ENCODE data around the gene SYCP2.

Gene SYCP2

GRCh38 chr20:59836767-59837166, 96.7 kb downstream of the SYCP2 start:
- in situ Hi-C loops (cut with MboI; ENCODE audit: low sequenced_read_pairs) = no loop called here

DNA sequence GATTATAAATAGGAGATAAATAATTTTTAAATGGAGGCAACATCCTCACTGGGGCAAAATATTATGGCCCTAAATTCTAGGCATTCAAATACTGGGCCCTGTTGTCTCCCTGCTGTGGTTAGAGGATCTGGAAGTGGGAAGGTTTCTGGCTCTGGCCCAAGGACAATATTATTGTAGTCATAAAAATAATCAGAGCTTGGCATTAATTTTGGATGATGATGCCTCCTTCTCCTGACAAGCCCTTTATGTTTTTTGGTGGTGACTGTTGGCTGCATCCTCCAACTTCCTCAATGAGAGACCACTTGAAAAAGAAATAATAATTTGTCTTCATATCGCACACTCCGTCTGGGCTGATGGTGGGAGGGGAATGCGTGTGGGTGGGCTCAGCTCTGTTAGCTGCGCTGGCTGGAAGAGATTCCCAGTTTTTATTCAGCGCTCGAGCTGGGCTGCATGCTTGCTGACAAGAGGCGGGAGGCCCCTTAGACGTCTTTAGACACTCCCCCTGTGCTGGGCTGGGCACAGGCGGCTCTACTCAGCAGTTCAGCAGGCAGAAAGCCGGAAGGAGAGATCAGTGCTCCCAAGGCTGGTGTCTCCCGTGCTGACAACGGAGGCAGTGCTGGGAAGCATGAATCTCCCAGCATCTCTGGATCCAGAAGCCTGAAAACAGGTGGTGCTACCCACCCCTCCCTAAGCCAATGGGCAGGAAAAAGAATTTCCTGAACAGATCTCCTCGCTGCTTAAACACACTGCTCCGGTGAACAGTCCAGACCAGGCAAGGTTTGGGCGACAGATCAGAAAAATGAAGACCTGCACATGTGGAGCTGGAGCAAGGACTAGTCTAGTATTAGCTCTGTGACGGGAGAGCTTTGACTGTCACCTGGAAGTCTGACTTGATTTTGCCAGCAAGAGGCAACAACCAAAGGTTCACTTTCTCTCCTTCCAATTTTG, 97.7 kb downstream of the SYCP2 start:
- in situ Hi-C loops (cut with MboI; ENCODE audit: low sequenced_read_pairs) = no loop called here

DNA sequence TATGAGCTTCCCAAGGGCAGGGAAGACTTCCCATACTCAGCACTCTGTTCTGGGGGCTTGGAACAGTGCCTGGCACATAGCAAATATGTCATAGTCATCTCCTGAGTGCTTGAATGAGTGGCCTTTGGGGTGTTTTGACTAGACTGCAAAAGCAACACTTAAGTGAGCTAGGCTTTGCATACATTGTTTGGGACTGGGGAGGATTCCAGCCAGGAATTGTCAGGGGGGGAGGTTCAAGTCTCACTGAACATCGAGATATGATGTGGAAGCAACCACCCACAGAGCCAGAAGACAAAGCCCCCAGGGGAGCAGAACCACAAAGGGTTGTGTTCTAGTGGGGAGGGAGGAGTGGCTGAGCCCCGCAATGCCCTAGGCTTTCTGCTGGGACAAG, 98.4 kb downstream of the SYCP2 start:
- in situ Hi-C loops (cut with MboI; ENCODE audit: low sequenced_read_pairs) = no loop called here

- in situ Hi-C loops (cut with MboI; ENCODE audit: low sequenced_read_pairs) = no loop called here
These were observed 100.8 kb downstream of the SYCP2 start for GRCh38 chr20:59832406-59833363.

GRCh38 chr20:59831916-59832270, 101.5 kb downstream of the SYCP2 start:
- in situ Hi-C loops (cut with MboI; ENCODE audit: low sequenced_read_pairs) = no loop called here

- in situ Hi-C loops (cut with MboI; ENCODE audit: low sequenced_read_pairs) = no loop called here
These were observed 102.2 kb downstream of the SYCP2 start for GRCh38 chr20:59831024-59831915.

- in situ Hi-C loops (cut with MboI; ENCODE audit: low sequenced_read_pairs) = no loop called here
These were observed 102.8 kb downstream of the SYCP2 start for GRCh38 chr20:59830665-59831023.

DNA sequence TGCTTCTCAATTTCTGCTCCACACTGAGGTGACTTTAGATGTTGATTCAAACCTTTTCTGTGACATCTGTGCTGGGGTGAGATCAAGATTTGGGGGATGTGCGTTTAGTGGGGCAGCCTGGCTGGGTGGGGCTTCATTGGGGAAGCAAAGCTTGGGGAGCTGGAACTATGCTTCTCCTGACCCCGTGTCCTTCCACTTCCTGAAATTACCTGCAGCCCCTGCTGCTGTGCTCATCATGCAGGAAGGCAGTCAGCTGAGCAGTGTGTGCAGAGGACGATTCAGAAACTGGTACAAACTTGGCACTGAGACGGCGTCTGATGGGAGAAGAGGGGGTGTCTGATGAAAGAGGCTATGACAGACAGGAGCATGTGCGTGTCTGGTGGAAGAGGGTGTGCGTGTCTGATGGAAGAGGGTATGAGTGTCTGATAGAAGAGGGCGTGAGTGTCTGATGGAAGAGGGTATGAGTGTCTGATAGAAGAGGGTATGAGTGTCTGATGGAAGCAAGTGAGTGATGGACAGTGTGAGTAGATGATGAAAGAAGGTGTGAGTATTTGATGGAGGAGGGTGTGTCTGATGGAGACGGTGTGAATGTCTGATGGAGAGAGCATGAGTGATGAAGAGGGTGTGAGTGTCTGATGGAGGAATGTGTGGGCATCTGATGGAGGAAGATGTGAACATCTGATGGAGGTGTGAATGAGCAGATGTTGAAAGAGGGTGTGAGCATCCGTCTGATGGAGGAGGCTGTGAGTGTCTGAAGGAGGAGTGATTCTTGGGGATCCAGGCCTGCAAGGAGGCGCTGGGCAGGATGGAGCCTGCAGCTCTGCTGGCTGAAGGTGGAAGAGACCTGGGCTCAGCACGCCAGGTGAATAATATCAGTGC, 103.4 kb downstream of the SYCP2 start:
- in situ Hi-C loops (cut with MboI; ENCODE audit: low sequenced_read_pairs) = no loop called here

DNA sequence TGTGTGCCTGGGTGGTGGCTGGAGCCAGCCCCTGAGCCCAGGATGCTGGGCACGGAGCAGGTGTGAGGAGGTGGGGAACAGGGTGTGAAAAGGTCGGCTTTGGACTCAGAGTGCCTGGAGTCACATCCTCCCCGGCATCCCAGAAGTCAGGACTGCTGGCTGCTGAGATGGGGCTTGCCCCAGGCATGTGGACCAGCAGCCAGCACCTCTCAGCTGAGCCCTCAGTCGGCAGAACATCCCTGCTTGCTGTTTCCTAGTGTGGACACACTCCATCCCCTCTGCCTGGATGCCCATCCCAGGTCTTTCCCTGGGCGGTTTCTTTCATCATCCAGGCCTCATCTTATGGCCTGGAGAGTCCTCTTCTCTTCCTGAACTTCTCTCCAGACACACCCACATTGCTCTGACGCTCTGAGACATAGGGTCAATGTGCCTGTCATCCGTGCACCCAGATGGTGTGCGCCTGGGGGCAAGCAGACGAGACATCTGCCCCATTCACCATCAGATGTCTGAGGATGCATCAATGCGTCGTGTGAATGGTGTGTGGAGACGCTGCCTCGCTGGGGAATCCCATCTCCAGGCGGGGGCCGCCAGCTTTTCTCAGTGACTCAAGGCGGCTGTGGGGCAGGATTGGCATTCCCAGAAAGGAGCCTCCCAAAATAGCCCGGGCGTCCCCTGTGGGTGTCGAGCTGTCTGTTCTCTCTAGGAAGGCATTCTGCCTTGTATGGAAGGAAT, 104.2 kb downstream of the SYCP2 start:
- in situ Hi-C loops (cut with MboI; ENCODE audit: low sequenced_read_pairs) = no loop called here

DNA sequence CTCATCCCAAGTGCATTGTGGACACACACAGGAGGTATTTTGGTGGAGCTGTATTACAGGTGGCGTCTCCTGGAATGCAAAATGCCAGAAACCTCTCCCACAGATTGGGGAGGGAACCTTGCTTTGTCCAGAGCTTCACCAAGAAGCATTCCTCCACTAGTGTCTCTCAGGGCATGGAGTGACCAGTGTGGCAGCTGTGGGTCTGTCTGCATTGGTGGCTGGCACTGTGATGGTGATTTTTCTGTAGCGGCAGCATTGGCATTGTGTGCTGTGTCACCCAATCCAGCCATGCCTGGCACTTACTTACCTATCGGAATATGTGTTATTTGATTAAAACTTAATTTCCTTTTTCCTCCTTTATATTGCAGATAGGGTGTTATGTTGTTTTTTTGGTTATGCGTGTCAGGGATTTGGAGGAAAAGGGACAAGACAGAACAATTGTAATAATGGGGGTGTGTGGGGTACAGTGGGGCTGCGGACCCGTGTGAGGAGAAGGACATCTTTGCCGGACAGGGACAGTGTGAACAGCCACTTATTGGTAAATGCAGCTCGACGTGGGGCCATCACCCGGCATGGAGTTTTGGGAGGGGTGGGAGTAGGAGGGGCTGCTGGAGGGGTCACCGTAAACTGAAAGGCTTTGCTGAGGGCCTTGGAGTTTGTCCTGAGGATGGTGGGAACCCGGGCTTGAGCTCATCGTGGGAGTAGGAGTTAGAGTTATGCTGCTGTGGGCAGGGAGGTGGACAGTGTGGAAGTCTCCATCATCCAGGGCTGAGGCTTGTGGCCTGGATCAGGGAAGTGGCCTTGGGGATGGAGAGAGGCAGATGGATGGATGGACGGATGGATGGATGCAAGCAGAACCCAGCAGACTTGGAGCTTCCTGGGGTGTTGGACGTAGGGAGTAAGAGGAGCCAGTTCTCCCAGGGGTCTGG, 105.0 kb downstream of the SYCP2 start:
- in situ Hi-C loops (cut with MboI; ENCODE audit: low sequenced_read_pairs) = no loop called here

DNA sequence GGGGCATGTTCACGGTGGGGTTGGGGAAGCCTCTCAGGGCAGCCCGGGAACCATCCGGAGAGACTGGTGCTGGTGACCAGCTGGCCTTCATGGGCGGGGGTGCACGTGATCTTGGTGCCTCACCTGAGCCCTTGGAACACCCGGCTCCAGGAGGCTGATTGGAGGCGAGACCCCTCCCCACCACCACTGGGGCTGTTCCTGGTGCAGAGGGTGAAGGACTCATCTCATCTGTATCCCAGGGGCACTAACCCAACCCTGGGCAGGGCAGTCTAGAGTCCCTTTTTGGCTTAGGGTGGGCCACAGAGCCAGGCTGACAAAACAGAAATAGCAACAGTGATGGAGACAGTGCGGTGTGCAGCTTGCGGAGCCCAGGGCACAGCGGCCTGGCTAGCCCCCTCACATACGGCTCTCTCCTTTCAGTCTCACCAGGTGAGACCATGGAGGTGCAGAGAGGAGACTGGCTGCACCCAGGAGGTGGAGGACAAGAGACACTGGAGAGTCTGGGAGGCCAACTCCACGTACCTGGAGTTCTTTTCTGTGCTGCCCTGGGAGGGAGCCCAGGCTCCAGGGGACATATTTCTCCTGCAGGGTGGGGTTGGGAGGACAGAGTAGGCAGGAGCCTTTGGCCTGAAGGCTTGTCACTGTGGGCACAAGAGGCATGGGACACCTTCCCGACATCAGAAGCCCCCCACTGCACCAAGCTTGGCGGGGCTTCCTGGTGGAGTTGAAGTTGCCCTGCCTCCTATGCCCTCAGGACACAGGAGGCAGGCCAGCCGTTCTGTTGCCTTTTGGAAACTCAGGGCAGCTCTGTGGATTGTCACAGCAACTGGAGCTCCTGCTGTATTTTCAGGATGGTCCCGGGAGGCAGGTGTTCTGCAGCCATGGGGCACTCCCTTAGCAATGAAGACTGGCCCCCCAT, 106.0 kb downstream of the SYCP2 start:
- in situ Hi-C loops (cut with MboI; ENCODE audit: low sequenced_read_pairs) = no loop called here

- in situ Hi-C loops (cut with MboI; ENCODE audit: low sequenced_read_pairs) = no loop called here
These were observed 107.3 kb downstream of the SYCP2 start for GRCh38 chr20:59825944-59826759.

DNA sequence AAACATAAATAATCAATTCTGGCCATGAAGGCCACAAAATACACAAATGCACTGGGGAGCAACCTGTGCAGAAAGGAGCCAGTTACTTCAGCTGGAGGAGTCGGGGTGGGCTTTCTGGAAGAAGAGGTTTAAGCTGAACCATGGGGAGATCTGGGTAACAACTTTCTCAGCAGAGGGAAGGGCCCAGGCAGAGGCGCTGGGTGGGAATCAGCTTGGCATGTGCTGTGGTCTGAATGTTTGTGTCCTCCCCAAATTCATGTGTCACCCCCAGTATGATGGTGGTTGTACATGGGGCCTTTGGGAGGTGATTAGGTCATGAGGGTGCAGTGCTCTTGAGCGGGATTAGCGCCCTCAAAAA, 107.9 kb downstream of the SYCP2 start:
- in situ Hi-C loops (cut with MboI; ENCODE audit: low sequenced_read_pairs) = no loop called here

- in situ Hi-C loops (cut with MboI; ENCODE audit: low sequenced_read_pairs) = no loop called here
These were observed 108.5 kb downstream of the SYCP2 start for GRCh38 chr20:59824711-59825562.

DNA sequence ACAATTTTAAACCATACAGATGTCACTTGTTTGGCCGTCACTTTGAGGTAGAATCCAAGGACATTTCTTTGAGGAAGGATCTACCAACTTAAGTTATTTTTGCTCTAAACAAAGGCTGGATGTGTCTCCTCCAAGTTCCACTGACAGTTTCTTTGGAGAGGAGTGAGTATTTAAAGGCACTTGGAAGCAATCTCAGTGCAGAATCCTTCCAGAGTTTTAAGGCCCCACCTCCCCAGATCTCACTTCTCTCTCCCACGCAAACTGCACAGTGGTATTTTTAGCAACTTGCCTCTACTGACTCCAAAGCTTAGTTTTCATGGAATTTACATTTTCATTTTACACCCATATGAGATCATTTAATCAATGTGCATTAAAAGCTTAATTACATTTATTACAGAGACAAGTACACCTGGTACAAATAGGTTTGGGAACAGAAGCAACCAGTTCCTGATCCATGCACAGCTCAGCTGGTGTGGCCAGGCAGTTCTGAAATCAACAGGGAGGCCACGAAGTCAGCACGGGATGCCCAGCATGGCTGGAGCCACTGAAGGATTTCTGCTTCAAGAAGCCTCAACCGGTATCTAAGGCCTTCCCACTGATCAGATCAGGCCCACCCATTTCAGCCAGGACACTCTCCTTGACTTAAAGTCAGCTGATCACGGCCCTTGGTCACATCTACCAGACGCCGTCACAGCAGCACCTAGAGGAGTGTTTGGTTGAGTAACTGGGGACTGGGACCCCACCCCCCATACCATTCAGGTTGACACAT, 109.8 kb downstream of the SYCP2 start:
- in situ Hi-C loops (cut with MboI; ENCODE audit: low sequenced_read_pairs) = no loop called here
